Lung (tissue), 12 donors: Measurements from ENCODE around the gene S1PR3. TPM values are rescaled to one million over a fixed set of nuclear protein-coding genes. Genes with fewer than 3 reads are reported as not detected.

Source experiments
- ATAC-seq: fragments of 200-7000 bp; cut with Tn5 transposase; one replicate; pipeline ENCODE4 v1.9.1; 2020; ENCODE audit warnings: moderate number of reproducible peaks; ENCODE audit not compliant: insufficient read depth, low FRiP score
- DNase-seq, 3 donors: peaks; one replicate each; pipeline ENCODE4 v3.0.0-alpha.2; 2013 to 2017
- H3K27ac ChIP-seq, 2 donors: one replicate each; pipeline ENCODE4 v1.5.1; 2013; ENCODE audit warnings: mild to moderate bottlenecking in 2 of 2, moderate library complexity in 2 of 2, control low read depth in 1 of 2, inconsistent platforms in 1 of 2, low read depth in 1 of 2, low read length in 1 of 2
- H3K27me3 ChIP-seq, 3 donors: one replicate each; pipeline ENCODE4 v1.5.1; 2013; ENCODE audit warnings: low read length in 2 of 3; ENCODE audit not compliant: control insufficient read depth in 3 of 3, insufficient read depth in 3 of 3
- H3K36me3 ChIP-seq, 4 donors: one replicate each; pipeline ENCODE4 v1.5.1; 2013; ENCODE audit warnings: low read length in 4 of 4, mild to moderate bottlenecking in 1 of 4, moderate library complexity in 1 of 4; ENCODE audit not compliant: control insufficient read depth in 4 of 4, insufficient read depth in 4 of 4
- H3K4me1 ChIP-seq, 5 donors: one replicate each; pipeline ENCODE4 v1.5.1; 2013; ENCODE audit warnings: low read length in 5 of 5, mild to moderate bottlenecking in 2 of 5, moderate library complexity in 1 of 5; ENCODE audit not compliant: control insufficient read depth in 5 of 5, insufficient read depth in 5 of 5
- H3K4me3 ChIP-seq: one replicate; pipeline ENCODE4 v1.5.1; 2013; ENCODE audit warnings: mild to moderate bottlenecking, control low read depth, moderate library complexity
- H3K9ac ChIP-seq, 2 donors: one replicate each; pipeline ENCODE4 v1.5.1; 2013; ENCODE audit warnings: low read length in 2 of 2, control low read depth in 1 of 2; ENCODE audit not compliant: insufficient read depth in 1 of 2
- H3K9me3 ChIP-seq, 4 donors: one replicate each; pipeline ENCODE4 v1.5.1; 2013; ENCODE audit warnings: low read length in 3 of 4, mild to moderate bottlenecking in 1 of 4, moderate library complexity in 1 of 4; ENCODE audit not compliant: control insufficient read depth in 4 of 4, insufficient read depth in 3 of 4
- CTCF ChIP-seq: IDR thresholded peaks from 2 replicates; pipeline ENCODE4 v1.5.1; 2012; ENCODE audit warnings: mild to moderate bottlenecking; ENCODE audit errors: control extremely low read depth, extremely low read depth
- WGBS, 2 donors: extraction: QIAGEN DNeasy Blood & Tissue Kit; methylation state at CpG; one replicate each; pipeline ENCODE4 v1.1.7; 2013; 5-methylcytosine and 5-hydroxymethylcytosine counted together
- polyA plus RNA-seq, 2 donors: library from polyadenylated mRNA; stranded (reverse); fragments of 200-250 nt; gene quantifications; one replicate each; pipeline ENCODE4 v1.2.1, GENCODE V29; 2013
- total RNA-seq, 2 donors: library from RNA; depleted of rRNA in 1 of 2; stranded (reverse); fragments of >200 nt in 1 of 2; gene quantifications; one replicate each; pipeline ENCODE4 v1.2.1, GENCODE V29; 2014 to 2021
- donor health status: control.
- donor health status: control.
- donor health status: Bipolar disorder and iron deficiency.
- donor health status: healthy.
- donor health status: DM: yes; HTN: yes; CAD: no.

Gene S1PR3
- total and polyA plus RNA-seq, 4 donors = 2.8 to 38.7 (median 14.3) TPM

GRCh38 chr9:88980740-88981203 is 10.5 kb upstream of the S1PR3 start:
- peak overlapping the region in 1 of 2 donors; percentile 11 for H3K27ac ChIP-seq
- no peaks in the 10 kb centered on the region for H3K27me3 ChIP-seq
- ATAC-seq (no peak), DNase-seq (no peak)
- no peak overlapping the region for H3K9ac ChIP-seq
- peaks cover 0 to 3% (median 0%) of the 10 kb centered on the region in 4 donors for H3K36me3 ChIP-seq
- peaks cover 0 to 2% (median under 1%) of the 10 kb centered on the region in 4 donors for H3K9me3 ChIP-seq
- no peak overlapping the region for H3K4me3 ChIP-seq
- peaks cover 0 to 6% (median 0%) of the 10 kb centered on the region in 5 donors for H3K4me1 ChIP-seq
- WGBS, 2 donors = 83 to 89% methylated on average over 1 of the region's 1 CpG
- TF ChIP-seq CTCF = no peak

GRCh38 chr9:88983865-88984542 is 7.3 kb upstream of the S1PR3 start:
- H3K9me3 ChIP-seq = peaks cover 0 to 2% (median under 1%) of the 10 kb centered on the region in 4 donors
- H3K9ac ChIP-seq = no peak overlapping the region
- 84 to 85% methylated on average over 2 of the region's 2 CpGs for WGBS, 2 donors
- ATAC-seq (no peak), DNase-seq (no peak)
- H3K27ac ChIP-seq = no peak overlapping the region
- H3K4me3 ChIP-seq = no peak overlapping the region
- H3K36me3 ChIP-seq = peaks cover 0 to 3% (median 0%) of the 10 kb centered on the region in 4 donors
- TF ChIP-seq CTCF = no peak
- H3K27me3 ChIP-seq = no peaks in the 10 kb centered on the region
- peaks cover 0 to 6% (median 0%) of the 10 kb centered on the region in 5 donors for H3K4me1 ChIP-seq

DNA sequence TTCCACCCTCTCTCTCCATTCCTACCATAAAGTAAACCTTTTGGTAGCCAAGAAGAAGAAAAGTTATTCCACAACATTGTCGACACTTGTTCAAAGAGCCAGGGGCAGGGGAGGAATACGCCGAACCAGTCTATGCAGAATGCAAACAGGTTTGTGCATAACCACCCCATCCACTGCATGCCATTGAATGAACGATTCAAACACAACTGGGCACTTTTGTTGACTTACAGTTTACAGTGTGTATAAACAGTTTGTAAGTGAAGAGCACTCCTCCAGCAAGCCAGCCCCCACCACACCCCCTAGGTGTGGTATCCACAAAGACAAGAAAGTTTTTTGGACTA is 6.8 kb upstream of the S1PR3 start:
- DNase-seq (no peak), ATAC-seq (no peak)
- H3K4me3 ChIP-seq = no peak overlapping the region
- 74 to 79% methylated on average over 4 of the region's 4 CpGs for WGBS, 2 donors
- peaks cover 0 to 2% (median under 1%) of the 10 kb centered on the region in 4 donors for H3K9me3 ChIP-seq
- peaks cover 0 to 11% (median 2%) of the 10 kb centered on the region in 5 donors for H3K4me1 ChIP-seq
- H3K27me3 ChIP-seq = no peaks in the 10 kb centered on the region
- no peak overlapping the region for H3K9ac ChIP-seq
- no peak overlapping the region for H3K27ac ChIP-seq
- no peak for TF ChIP-seq CTCF
- H3K36me3 ChIP-seq = peaks cover 0 to 3% (median 0%) of the 10 kb centered on the region in 4 donors
